GM19463 (cell line): ENCODE data around the gene TLE5.
"Not testable (repeated sequence)": the region's sequence is repeated elsewhere in the genome, so short reads cannot be mapped to it uniquely, and the experiment has no call there.

Source experiments
- ATAC-seq: cut with Tn5 transposase; IDR thresholded peaks from one replicate; pipeline ENCODE4 v1.9.1; 2021; ENCODE audit warnings: mild to moderate bottlenecking, moderate library complexity; ENCODE audit not compliant: unreplicated experiment

The TLE5 gene

GRCh38 chr19:3027981-3028304, 34.4 kb downstream of the TLE5 start:
- ATAC-seq, result no peak

- ATAC-seq, result no peak
These were observed 35.0 kb downstream of the TLE5 start for GRCh38 chr19:3027292-3027691.

GRCh38 chr19:3026768-3027167, 35.5 kb downstream of the TLE5 start:
- no peak for ATAC-seq

- no peak for ATAC-seq
These were observed 36.8 kb downstream of the TLE5 start for GRCh38 chr19:3025549-3025886.

GRCh38 chr19:3024870-3025548, 37.3 kb downstream of the TLE5 start:
- ATAC-seq, result no peak

- ATAC-seq, result no peak
These were observed 37.8 kb downstream of the TLE5 start for GRCh38 chr19:3024509-3024869.

- no peak for ATAC-seq
These were observed 41.9 kb downstream of the TLE5 start for GRCh38 chr19:3020321-3020960.

GRCh38 chr19:3019211-3019854, 43.0 kb downstream of the TLE5 start:
- no peak for ATAC-seq

GRCh38 chr19:3017923-3018322, 44.4 kb downstream of the TLE5 start:
- no peak for ATAC-seq

- ATAC-seq, result no peak
These were observed 46.9 kb downstream of the TLE5 start for GRCh38 chr19:3015126-3016057.

GRCh38 chr19:3014135-3014534, 48.2 kb downstream of the TLE5 start:
- ATAC-seq, result no peak

- ATAC-seq, result no peak
These were observed 49.0 kb downstream of the TLE5 start for GRCh38 chr19:3013263-3013725.

- ATAC-seq, result no peak
These were observed 49.6 kb downstream of the TLE5 start for GRCh38 chr19:3012621-3013262.

GRCh38 chr19:3012059-3012458, 50.2 kb downstream of the TLE5 start:
- ATAC-seq, result not testable (repeated sequence)

GRCh38 chr19:3010871-3011270, 51.4 kb downstream of the TLE5 start:
- ATAC-seq, result no peak

- no peak for ATAC-seq
These were observed 53.3 kb downstream of the TLE5 start for GRCh38 chr19:3008994-3009393.

GRCh38 chr19:3007975-3008374, 54.3 kb downstream of the TLE5 start:
- ATAC-seq, result no peak

- no peak for ATAC-seq
These were observed 56.1 kb downstream of the TLE5 start for GRCh38 chr19:3006075-3006767.

- no peak for ATAC-seq
These were observed 57.0 kb downstream of the TLE5 start for GRCh38 chr19:3005345-3005744.

- no peak for ATAC-seq
These were observed 57.8 kb downstream of the TLE5 start for GRCh38 chr19:3004522-3004921.
